OCI-LY7 (cell line): Measurements from ENCODE around the gene SEMA4D. TPM values are rescaled to one million over a fixed set of nuclear protein-coding genes. Genes with fewer than 3 reads are reported as not detected.

Experiments used
- BruUV-seq: library from RNA; stranded (reverse); fragments of 400-500 nt; replicated peaks from 2 replicates; lab custom pipeline; 2021; lab: Mats Ljungman, UMichigan
- CTCF ChIA-PET: fragments of 300-600 bp; sonication (Branson Sonifier 250); formaldehyde crosslinking; loops from one replicate; lab custom pipeline; 2022; ENCODE audit warnings: antibody characterized with exemption; ENCODE audit not compliant: unreplicated experiment; lab: Charles Lee
- POLR2A ChIA-PET: fragments of 300-600 bp; sonication (Branson Sonifier 250); formaldehyde crosslinking; loops from one replicate; lab custom pipeline; 2022; ENCODE audit warnings: antibody characterized with exemption; lab: Charles Lee
- DNase-seq: peaks from one replicate; pipeline ENCODE4 v3.0.0-alpha.2; 2015; ENCODE audit warnings: low spot score
- H2AFZ ChIP-seq: fragments of 200-600 bp; sonication (generic), shearing (Covaris generic); 2 replicates; pipeline ENCODE4 v1.6.1; 2014; ENCODE audit warnings: mild to moderate bottlenecking, antibody characterized with exemption, low read length, moderate library complexity
- H3K27ac ChIP-seq: fragments of 200-600 bp; sonication (generic); 2 replicates; pipeline ENCODE4 v1.5.1; 2014; ENCODE audit warnings: mixed run types, low read depth, mild to moderate bottlenecking, moderate library complexity, low read length, inconsistent platforms; ENCODE audit not compliant: poor library complexity, severe bottlenecking
- H3K36me3 ChIP-seq: fragments of 200-600 bp; sonication (generic); 2 replicates; pipeline ENCODE4 v1.6.1; 2014; ENCODE audit warnings: mild to moderate bottlenecking, antibody characterized with exemption, low read length, moderate library complexity, mixed read lengths; ENCODE audit not compliant: insufficient read depth
- H3K4me1 ChIP-seq: fragments of 200-600 bp; sonication (generic); 2 replicates; pipeline ENCODE4 v1.5.1; 2014; ENCODE audit warnings: mild to moderate bottlenecking, low read length; ENCODE audit not compliant: insufficient read depth, poor library complexity, severe bottlenecking
- H3K4me2 ChIP-seq: fragments of 200-600 bp; sonication (generic); 2 replicates; pipeline ENCODE4 v1.6.1; 2014; ENCODE audit warnings: mild to moderate bottlenecking, low read length
- H3K4me3 ChIP-seq: fragments of 200-600 bp; sonication (generic); 2 replicates; pipeline ENCODE4 v1.5.1; 2014; ENCODE audit warnings: mild to moderate bottlenecking, low read depth, low read length; ENCODE audit not compliant: poor library complexity, severe bottlenecking
- H3K79me2 ChIP-seq: fragments of 200-600 bp; sonication (generic); 2 replicates; pipeline ENCODE4 v1.6.1; 2016; ENCODE audit warnings: low read depth, mild to moderate bottlenecking, low read length, moderate library complexity, mixed read lengths; ENCODE audit not compliant: insufficient read depth
- H3K9me2 ChIP-seq: fragments of 200-600 bp; sonication (generic); 2 replicates; pipeline ENCODE4 v1.6.1; 2016; ENCODE audit warnings: mild to moderate bottlenecking, low read length, mixed read lengths; ENCODE audit not compliant: insufficient read depth
- H3K9me3 ChIP-seq: fragments of 200-600 bp; sonication (generic); 2 replicates; pipeline ENCODE4 v1.6.1; 2014; ENCODE audit warnings: mild to moderate bottlenecking, mixed run types, low read length, mixed read lengths
- H4K20me1 ChIP-seq: fragments of 200-600 bp; sonication (generic); 2 replicates; pipeline ENCODE4 v1.6.1; 2014; ENCODE audit warnings: mild to moderate bottlenecking, antibody characterized with exemption, low read length, moderate library complexity, mixed read lengths; ENCODE audit not compliant: insufficient read depth
- EZH2phosphoT487 ChIP-seq: fragments of 200-600 bp; sonication (generic); IDR thresholded peaks from 2 replicates; pipeline ENCODE4 v1.6.1; 2018; ENCODE audit warnings: low read depth, borderline replicate concordance, mild to moderate bottlenecking, mixed run types, antibody characterized with exemption, low read length, moderate library complexity, mixed read lengths
- intact Hi-C: fragments of 100-400 bp; cut with micrococcal nuclease; formaldehyde crosslinking; loops from one replicate; pipeline ENCODE4 v1.10.0; 2022; ENCODE audit not compliant: unreplicated experiment
- total RNA-seq, 2 experiments: library from RNA; depleted of rRNA in 1 of 2; stranded (reverse); fragments of >200 nt in 1 of 2; shearing (Covaris generic) in 1 of 2; gene quantifications; 2 replicates each; pipeline ENCODE4 v1.2.3, GENCODE V29; 2014 to 2022
- TF ChIP-seq, protein P1 (sequence below): fragments of 200-600 bp; sonication (generic); conservative IDR thresholded peaks from 2 replicates; pipeline ENCODE4 v1.5.1; 2014; ENCODE audit warnings: mild to moderate bottlenecking, antibody characterized with exemption, low read length, moderate library complexity, mixed read lengths

SEMA4D gene
- total RNA-seq, 2 experiments from 2014 or later = 28.5 to 60.5 TPM

DNA sequence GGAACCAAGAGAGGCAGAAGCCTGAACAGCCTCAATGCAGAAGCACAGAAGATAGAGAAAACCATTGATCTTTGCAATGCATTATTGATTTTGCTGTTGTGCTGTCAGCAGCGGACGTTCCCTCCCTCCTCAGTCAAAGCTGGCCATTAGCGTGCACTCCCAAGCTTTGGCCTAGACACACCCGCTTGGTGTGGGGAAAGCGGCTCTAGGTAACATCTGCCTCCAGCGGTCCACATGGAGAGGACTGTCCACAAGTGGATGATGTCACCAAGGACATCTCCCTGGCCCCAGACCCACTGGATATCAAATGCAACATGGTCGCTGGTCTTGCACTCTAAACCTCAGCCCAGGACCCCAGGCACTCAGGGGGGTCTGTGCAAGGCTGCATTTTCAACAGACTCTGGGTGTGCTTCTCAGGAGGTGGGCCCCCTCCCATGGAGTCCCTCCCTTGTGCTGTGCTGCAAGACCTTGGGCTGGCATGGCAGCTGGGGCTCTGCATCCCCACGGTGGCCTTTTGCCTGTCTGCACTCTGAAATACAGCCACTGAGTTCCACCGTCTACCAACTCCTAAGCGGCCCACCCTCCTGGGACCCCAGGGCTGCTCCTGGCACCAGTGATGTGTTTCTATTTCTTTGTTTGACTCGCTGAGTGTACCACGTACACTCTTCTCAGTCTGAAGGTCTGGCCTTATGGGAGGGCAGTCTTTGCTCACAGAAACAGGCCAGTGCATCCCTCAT, 1.9 kb downstream of the SEMA4D start:
- intact Hi-C loops = loop anchor here (2.0 to 5.0 kb wide), 3 partner anchors 53 to 179 kb away; partner anchors contain the start of gene SECISBP2
- Histone ChIP-seq H3K27ac (no peak overlapping the region), H3K79me2 (peaks cover 9% of the 10 kb centered on the region; the same call in 1 of the 2 replicates), H2AFZ (no peak overlapping the region), H3K36me3 (no peaks in the 10 kb centered on the region), H3K4me2 (peak overlapping the region; percentile 71), H3K4me3 (peak overlapping the region; percentile 83), H3K9me3 (no peaks in the 10 kb centered on the region), H3K4me1 (peaks cover 37% of the 10 kb centered on the region), H3K9me2 (no peaks in the 10 kb centered on the region), H4K20me1 (no peaks in the 10 kb centered on the region; the same call in 1 of the 2 replicates)
- CTCF ChIA-PET = no interaction called here
- POLR2A ChIA-PET = interaction anchor here (0.8 kb wide), 1 partner anchor 12 kb away, joined by 3 read pairs; no protein-coding TSS in a partner anchor
- no TSS peak for BruUV-seq
- TF ChIP-seq, protein P1, sequence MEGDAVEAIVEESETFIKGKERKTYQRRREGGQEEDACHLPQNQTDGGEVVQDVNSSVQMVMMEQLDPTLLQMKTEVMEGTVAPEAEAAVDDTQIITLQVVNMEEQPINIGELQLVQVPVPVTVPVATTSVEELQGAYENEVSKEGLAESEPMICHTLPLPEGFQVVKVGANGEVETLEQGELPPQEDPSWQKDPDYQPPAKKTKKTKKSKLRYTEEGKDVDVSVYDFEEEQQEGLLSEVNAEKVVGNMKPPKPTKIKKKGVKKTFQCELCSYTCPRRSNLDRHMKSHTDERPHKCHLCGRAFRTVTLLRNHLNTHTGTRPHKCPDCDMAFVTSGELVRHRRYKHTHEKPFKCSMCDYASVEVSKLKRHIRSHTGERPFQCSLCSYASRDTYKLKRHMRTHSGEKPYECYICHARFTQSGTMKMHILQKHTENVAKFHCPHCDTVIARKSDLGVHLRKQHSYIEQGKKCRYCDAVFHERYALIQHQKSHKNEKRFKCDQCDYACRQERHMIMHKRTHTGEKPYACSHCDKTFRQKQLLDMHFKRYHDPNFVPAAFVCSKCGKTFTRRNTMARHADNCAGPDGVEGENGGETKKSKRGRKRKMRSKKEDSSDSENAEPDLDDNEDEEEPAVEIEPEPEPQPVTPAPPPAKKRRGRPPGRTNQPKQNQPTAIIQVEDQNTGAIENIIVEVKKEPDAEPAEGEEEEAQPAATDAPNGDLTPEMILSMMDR = no peak
- no peak for TF ChIP-seq EZH2phosphoT487
- no peak for DNase-seq

DNA sequence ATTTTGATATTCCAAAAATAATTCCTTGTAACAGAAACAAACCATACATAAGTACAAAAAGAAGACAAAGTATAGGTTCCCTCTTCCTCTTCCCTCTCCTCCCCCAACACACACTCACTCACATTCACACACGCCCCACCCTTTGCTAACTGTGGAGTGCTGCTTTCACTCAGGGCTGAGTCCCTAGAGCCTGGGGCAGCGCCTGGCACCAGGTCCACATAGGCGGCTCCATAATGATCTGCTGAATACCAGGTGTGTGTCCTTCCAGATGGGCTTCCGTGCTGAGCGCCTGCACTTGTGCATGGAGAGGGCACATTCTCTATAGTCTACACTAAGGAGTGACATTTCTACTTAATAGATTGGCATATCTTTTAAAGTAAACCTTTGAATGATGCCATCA, 3.7 kb downstream of the SEMA4D start:
- Histone ChIP-seq H3K4me1 (peaks cover 46% of the 10 kb centered on the region), H3K79me2 (peaks cover 22% of the 10 kb centered on the region; the same call in 1 of the 2 replicates), H3K9me3 (no peaks in the 10 kb centered on the region)

More for the DNA sequence above, 3.7 kb downstream of the SEMA4D start:
- Histone ChIP-seq H3K4me2 (no peak overlapping the region), H3K4me3 (no peak overlapping the region), H3K27ac (no peak overlapping the region), H3K9me2 (no peaks in the 10 kb centered on the region), H3K36me3 (no peaks in the 10 kb centered on the region), H2AFZ (no peak overlapping the region), H4K20me1 (no peaks in the 10 kb centered on the region; the same call in 1 of the 2 replicates)
- BruUV-seq = no TSS peak
- no peak for DNase-seq
- TF ChIP-seq, protein P1 = no peak
- no peak for TF ChIP-seq EZH2phosphoT487
- CTCF ChIA-PET = no interaction called here
- intact Hi-C loops = no loop called here
- POLR2A ChIA-PET = no interaction called here
